GM18526 (cell line): ENCODE data around the gene GLB1L2.

Experiments used
- POLR2A ChIP-seq: IDR thresholded peaks from 3 replicates; pipeline ENCODE4 v1.6.1; 2011; ENCODE audit not compliant: insufficient read length; ENCODE audit errors: extremely low read depth

GLB1L2 gene

GRCh38 chr11:134395002-134395401 is 63.2 kb downstream of the GLB1L2 start:
- no peak for TF ChIP-seq POLR2A

DNA sequence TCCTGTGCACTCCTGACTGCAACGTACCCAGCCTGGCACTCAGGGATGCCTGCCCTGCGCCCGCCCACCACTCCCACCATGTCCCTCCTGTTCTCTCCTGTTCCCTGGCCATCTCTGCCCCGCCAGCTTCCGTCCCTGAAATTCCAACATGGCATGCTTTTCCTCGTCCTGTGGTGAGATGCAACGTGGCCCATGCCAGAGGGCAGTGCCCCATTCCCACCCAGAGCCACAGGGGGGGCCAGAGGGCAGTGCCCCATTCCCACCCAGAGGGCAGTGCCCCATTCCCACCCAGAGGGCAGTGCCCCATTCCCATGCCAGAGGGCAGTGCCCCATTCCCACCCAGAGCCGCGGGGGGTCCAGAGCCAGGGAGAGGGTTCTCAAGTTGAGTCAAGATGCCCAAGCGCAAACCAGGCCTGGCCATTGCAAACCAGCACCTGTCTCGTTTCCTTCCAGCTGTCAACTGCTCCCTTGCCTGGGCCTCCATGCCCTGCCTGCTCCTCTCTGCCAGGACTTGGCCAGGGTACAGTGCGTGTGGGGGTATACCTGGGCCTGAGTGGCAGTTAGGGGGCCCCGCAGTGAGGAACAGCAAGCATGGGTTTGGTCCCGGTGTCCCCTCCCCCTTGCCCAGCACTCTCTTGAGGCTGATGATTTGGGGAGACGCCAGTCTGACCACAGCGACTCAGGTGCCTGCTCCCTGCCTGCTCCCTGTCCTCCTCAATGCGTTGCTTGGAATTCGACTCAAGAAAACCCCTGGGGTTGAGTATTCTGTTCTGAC is 65.7 kb downstream of the GLB1L2 start:
- no peak for TF ChIP-seq POLR2A

DNA sequence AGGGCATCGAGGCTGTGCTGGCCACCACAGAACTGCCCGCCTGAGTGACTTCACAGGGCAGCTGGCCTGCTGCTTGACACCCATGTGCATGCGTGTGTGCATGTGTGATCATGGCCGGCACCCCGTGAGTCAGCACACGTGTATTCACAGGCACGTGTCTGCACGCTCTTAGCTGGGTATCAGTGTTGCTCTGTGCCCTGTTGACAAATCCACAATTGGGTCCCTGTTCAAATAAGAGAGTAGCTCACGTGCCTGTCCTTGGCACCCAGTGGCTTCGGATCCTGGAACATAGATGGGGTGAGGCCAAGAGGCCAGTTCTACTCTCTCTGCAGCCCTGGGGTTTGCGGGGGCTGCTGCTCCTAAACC is 66.3 kb downstream of the GLB1L2 start:
- no peak for TF ChIP-seq POLR2A

- TF ChIP-seq POLR2A: no peak
Measured at GRCh38 chr11:134398644-134399292, 67.0 kb downstream of the GLB1L2 start.

DNA sequence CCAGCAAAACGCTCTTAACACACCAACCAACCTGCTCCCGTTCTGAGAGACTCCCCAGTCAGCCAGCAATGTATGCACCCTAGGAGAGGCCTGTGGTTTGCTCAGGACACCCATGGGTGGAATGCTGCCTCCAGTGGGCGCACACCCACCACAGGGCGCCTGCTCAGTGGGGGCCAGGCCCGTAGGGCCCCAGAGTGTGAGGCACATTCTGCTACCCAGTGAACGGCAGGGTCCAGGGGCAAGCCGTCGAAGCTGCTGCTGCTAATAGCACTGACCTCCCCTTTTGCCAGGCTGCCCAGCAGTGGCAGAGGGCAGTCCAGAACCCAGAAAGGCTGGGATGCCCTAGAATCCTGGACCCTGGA is 67.5 kb downstream of the GLB1L2 start:
- TF ChIP-seq POLR2A: no peak

DNA sequence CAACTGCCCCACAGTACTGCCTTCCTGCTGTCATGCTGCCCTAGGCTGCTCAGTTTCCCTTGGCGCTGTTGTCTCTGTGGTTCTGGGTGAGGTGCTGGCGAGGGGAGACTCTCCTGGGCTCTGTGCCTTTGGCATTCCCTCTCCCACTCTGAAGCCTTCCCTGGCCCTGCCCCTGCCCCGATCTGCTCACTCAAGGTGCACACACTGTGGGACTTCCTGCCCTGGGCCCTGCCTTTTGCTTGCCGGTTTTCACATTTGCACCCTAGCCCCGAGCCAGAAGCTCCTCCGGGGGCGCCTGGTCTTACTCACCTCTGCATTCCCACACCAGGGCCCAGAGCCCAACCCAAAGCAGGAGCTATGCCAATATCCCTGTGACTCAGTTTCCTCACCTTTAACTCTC is 68.2 kb downstream of the GLB1L2 start:
- no peak for TF ChIP-seq POLR2A

DNA sequence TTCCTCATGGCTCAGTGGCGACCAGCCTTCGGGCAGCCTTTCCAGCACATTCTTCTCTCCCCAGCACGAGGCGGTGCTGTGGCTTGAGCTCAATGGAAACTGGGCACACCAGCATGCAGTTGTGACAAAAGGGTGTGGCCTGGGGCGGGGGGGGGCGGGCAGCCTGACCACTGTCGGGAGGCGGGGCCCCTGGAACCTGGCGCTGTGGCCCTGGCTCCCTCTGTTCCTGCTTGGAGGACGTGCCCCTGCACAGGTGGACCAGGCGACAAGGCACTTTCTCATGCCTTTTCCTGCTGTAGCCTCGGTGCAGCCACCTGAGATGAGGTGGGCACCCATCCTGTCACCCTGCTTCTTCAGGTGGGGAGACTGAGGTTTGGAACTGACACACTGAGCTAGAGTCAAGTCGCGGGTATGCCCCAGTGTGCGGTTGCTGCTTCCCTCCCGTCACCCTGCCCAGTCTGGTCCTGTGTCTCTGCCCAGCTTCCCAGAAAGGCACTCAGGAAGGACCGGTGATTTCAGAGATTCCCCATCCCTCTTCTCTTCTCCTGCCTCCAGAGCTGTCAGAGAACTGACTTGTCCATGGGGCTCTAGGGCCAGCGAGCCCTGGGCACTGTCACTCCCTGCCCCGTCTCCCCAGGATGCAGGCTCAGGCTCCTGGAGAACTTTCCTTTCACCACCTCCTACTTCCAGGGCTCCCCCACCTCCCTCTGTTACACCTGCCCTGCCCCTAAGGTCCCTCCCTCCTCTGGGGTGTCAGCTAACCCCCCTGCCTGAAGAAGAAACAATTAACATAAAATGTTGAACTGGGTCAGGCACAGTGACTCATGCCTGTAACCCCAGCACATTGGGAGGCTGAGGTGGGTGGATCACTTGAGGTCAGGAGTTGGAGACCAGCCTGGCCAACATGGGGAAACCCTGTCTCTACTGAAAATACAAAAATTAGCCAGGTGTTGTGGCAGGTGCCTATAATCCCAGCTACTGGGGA is 70.3 kb downstream of the GLB1L2 start:
- no peak for TF ChIP-seq POLR2A

DNA sequence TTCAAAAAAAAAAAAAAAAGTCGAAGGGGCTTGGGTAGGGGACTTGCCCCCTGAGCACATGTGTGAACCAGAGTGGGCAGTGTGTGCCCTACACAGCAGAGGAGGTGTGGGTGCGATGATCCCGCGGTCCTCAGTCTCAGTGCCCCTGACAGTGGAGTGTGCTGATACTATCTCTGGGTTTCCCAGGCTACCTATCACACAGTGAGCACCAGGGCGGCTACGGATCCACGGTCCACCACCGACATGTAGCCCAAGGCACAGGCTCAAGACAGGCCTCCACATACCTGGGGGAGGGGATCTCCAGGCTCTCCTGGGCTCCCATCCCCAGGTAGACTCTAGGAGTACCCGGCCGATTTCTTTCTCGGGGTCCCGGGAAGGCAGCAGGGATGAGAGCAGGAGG is 71.1 kb downstream of the GLB1L2 start:
- no peak for TF ChIP-seq POLR2A

GRCh38 chr11:134404575-134405341 is 73.0 kb downstream of the GLB1L2 start:
- no peak for TF ChIP-seq POLR2A

DNA sequence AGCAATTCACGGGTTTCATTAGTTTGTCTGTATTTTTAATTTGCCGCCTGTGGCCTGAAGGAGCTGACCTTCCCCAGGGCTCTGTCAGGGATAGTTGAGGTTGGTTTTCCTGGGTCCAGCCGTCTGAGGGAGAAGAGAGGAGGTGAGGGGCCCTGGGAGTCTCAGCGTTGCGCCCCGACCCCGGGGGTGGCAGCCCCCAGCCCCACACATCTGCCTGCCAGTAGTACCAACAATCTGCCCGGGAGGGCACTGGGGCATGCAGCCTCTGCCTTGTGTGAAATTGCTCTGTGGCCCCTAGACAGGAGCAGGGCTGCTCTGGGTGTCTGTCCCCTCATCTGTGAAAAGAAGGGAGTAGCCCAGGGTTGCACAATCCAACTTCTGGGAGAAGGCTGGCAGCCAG is 73.6 kb downstream of the GLB1L2 start:
- no peak for TF ChIP-seq POLR2A

- no peak for TF ChIP-seq POLR2A
Measured at GRCh38 chr11:134405841-134406240, 74.1 kb downstream of the GLB1L2 start.

DNA sequence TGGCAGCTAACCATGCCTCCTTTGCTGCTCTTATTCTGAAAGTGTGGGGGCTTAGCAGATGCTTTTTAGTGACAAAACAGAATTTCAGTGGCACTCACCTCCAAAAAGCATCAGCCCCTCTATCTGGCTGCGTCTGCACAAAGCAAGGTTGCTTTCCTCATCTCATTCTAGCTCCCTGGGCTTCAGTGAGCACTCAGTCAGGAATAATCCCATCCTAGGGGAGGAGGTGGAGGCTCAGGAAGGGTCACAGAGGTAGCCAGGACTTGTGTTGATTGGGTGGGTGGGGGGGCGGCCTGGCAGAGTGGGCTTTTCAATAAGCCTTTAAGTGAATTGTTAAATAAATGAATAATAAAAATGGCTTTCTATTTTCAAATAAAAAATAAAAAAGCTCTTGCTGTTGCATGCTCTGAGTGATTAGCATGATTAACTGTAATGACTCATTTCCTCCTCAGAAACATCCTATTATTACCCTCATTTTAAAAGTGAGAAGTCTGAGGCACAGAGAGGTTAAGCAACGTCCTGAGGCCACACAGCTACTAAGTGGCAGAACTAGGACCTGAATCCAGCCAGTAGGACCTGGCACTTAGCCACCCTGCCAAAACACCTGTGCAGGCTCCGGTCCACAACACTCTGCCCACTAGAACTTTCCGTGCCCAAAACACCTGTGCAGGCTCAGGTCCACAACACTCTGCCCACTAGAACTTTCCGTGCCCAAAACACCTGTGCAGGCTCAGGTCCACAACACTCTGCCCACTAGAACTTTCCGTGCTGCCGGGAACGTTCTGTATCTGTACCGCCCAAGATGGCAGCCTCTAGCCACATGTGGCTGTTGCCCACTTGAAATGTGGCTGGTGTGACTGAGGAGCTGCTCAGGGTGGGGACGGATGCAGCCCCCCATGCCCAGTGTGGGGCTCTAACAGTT is 74.7 kb downstream of the GLB1L2 start:
- TF ChIP-seq POLR2A: no peak

GRCh38 chr11:134407321-134407828 is 75.6 kb downstream of the GLB1L2 start:
- TF ChIP-seq POLR2A: no peak

- TF ChIP-seq POLR2A: no peak
Measured at GRCh38 chr11:134407923-134408322, 76.1 kb downstream of the GLB1L2 start.
